HG02943 (cell line): Measurements from ENCODE around the gene MFSD8.
A peak's percentile ranks its signal among the peaks of the same experiment; 100 is the strongest.
"Not testable (repeated sequence)": the region's sequence is repeated elsewhere in the genome, so short reads cannot be mapped to it uniquely, and the experiment has no call there.

ENCODE experiments used
- ATAC-seq: cut with Tn5 transposase; IDR thresholded peaks from one replicate; pipeline ENCODE4 v1.9.1; 2021; ENCODE audit warnings: mild to moderate bottlenecking, low read depth, moderate library complexity; ENCODE audit not compliant: unreplicated experiment

MFSD8 gene

DNA sequence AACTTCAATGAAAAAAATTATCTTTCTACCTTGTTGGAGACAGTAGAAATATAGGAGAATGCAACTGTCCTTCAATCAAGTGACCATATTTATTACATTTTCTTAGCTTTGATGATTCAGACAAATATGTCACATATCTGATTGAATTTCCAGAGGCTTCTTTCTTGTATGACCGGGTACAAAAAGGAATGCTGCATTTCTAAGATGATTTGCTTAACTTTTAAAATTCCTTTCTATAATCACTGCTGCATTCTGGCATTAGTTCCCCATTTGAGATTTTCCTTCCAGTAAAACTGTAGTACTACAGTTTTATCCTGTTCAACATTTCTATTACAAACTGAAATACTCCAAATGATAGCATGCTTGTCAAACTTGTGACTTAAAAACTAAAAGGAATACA, 5.2 kb downstream of the MFSD8 start:
- ATAC-seq, result no peak

DNA sequence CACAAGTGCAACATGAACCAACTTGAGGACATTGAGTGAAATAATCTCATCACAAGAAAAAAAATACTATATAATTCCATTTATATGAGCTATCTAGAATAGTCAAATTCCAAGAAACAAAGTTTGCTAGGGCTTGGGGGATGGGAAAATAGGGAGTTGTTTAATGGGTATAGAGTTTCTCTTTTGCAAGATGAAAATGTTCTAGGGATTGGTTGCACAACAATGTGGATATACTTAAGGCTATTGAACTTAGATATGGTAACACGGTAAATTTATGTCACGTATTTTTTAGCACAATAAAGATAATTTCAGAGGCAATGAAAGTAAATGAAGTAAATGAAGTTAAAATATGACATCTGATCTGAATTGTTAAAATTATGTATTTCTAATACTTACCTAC, 7.9 kb downstream of the MFSD8 start:
- ATAC-seq, result no peak

DNA sequence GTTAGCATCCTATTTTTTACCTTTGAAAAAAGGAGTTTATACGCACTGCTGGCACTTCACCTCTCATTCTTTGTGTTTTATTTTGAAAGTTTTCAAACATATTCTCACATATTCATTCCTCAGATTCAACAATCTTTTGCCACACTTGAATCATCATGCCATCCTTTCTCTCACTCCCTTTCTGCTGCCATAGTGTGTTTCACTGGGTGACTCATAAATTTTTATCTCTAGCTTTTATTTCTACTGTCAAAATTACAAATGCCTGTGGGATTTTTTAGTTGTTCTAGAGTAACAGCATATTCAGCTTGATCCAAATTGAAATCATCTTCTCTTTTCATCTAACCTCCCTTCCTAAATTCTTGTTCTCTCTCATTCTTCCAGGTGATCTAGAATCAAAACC, 28.0 kb downstream of the MFSD8 start:
- ATAC-seq, result no peak

DNA sequence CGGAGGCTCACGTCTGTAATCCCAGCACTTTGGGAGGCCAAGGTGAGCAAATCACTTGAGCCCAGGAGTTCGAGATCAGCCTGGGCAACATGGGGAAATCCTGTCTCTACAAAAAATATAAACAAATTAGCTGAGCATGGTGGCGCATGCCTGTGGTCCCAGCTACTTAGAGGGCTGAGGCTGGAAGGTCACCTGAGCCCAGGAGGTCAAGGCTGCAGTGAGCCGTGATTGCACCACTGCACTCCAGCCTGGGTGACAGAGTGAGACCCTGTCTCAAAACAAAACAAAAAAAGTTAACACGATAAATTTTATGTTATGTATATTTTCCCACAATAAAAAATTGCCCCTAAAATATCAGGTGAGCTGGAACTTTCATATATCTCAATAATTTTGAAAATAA, 33.1 kb downstream of the MFSD8 start:
- ATAC-seq, result not testable (repeated sequence)

DNA sequence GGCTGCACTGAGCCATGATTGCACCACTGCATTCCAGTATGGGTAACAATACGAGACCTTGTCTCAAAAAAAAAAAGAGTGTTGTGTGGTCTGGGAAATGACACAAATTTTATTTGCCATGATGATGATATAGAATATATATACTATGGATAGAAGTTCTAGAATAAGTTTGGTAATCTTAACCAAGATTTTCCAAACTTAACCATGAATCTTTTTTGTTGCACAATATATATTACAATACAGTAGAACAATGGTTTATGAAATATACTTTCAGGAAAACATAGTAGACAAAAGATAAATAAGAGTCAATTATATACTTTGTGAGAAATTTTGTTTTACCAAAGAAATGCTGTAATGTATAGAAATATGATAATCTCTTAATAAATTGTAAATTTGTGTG, 34.8 kb downstream of the MFSD8 start:
- no peak for ATAC-seq

DNA sequence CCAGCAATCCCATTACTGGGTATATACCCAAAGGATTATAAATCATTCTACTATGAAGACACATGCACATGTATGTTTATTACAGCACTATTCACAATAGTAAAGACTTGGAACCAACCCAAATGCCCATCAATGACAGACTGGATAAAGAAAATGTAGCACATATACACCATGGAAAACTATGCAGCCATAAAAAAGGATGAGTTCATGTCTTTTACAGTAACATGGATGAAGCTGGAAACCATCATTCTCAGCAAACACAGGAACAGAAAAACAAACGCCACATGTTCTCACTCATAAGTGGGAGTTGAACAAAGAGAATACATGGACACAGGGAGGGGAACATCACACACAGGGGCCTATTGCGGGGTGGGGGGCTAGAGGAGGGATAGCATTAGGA, 39.3 kb downstream of the MFSD8 start:
- not testable (repeated sequence) for ATAC-seq

DNA sequence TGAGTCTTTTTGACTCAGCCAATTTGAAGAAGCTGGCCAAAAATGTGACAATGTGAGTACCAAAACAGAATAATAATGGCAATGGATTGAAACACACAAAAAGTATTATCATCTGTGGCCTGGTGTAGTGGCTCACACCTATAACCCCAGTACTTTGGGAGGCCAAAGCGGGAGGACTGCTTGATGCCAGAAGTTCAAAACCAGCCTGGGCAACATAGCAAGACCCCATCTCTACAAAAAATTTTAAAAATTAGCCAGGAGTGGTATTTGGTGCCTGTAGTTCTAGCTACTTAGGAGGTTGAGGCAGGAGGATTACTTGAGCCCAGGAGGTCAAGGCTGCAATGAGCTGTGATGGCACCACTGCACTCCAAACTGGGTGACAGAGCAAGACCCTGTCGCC, 42.7 kb downstream of the MFSD8 start:
- ATAC-seq, result no peak

DNA sequence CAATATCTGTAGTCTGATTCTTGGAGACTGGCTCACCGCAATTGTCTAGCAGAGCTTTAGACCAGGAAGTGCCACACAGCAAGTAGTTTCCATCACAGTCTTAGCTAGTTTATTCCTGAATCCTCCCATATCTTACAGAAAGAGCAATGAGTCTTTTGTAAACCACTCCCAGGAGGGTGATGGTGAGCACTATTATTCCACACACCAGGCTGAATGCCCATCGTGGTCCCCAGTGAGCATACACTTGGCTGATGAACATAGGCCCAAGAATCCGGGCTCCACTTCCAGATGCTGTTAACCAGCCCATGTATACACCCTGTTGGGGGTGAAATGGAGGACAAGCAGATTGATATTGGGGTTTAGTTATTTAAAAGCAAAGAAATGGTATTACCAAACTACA, 44.5 kb downstream of the MFSD8 start:
- ATAC-seq, result no peak

DNA sequence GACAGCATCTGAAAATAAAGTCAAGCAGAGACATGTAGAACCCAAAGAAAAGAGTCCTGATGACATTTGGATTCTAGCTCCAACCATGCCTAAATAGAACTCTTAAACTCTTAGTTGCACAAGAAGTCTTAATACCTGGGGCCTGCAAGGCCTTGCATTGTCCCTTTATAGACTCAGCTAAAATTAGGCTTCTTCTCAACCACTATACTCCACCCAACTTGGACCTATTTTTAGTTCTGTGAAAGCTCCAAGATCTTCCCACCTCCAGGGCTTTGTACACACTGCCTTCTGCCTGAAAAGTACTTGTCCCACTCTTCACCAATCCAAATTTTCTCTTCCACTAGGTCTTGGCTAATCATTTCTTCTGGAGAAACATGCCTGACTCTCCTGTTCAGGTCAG, 47.8 kb downstream of the MFSD8 start:
- ATAC-seq, result no peak

DNA sequence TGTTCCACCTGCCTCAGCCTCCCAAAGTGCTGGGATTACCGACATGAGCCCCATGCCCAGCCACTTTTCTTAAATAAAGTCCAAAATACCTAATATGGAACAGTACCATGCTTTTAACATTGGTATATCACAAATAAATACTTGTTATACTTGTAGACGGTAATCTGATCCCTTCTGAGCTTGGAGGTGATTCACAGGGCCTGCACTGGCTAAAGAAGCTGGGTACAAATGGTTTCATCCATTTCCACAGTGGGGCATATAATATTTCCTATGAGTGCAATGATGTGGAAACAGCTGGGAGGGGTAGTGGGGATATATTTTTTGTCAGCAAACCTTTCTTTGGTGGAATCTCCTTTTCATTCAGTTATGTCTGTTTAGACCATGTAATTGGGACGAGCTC, 48.5 kb downstream of the MFSD8 start:
- no peak for ATAC-seq

DNA sequence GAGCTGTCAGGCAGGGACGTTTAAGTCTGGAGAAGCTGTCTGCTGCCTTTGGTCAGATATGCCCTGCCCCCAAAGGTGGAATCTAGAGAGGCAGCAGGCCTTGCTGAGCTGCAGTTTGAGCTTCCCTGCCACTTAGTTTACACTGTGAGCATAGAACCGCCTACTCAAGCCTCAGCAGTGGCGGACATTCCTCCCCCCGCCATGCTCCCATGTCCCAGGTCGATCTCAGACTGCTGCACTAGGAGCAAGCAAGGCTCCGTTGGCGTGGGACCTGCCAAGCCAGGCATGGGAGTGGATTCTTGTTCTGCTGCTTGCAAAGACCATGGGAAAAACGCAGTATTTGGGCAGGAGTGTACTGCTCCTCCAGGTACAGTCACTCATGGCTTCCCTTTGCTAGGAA, 59.9 kb downstream of the MFSD8 start:
- no peak for ATAC-seq

DNA sequence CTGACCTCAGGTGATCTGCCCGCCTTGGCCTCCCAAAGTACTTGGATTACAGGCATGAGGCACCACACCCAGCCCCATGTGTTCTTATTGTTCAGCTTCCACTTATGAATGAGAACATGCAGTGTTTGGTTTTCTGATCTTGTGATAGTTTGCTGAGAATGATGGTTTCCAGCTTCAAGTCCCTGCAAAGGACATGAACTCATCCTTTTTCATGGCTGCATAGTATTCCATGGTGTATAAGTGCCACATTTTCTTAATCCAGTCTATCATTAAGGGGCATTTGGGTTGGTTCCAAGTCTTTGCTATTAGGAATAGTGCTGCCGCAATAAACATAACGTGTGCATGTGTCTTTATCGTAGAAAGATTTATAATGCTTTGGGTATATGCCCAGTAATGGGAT, 65.3 kb downstream of the MFSD8 start:
- not testable (repeated sequence) for ATAC-seq

DNA sequence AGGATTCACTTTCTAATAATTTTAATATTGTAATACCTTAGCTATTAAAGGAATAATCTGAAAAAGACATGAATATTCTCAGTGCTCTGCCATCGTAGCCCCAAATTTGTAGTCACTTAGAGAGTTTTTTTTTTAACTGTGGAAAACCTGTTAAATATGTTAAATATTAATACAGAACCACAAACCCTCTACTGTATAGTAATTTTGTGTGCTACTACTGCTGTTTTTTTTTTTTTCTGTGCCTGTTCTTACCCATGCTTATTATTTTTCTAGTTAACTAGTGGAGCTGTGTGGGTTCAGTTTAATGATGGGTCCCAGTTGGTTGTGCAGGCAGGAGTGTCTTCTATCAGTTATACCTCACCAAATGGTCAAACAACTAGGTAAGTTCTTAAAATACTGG, 68.4 kb downstream of the MFSD8 start:
- no peak for ATAC-seq

DNA sequence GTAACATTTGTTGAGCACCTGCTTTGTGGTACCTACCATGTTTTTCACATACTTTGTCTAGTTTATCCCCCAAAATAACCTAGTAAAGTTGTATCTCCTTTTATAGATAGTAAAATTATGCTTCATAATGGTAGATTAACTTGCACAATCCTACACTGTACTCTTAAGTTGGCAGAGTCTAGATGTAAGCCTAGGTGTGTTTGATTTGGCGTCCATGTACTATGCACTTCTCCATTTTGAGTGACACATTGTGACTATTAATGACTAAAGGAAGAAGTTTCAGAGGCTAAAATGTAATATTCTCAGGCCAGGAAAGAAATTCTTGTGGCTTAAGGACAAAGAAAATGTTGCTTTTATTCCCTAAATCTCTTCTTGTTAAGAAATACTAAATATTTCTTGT, 68.9 kb downstream of the MFSD8 start:
- no peak for ATAC-seq

DNA sequence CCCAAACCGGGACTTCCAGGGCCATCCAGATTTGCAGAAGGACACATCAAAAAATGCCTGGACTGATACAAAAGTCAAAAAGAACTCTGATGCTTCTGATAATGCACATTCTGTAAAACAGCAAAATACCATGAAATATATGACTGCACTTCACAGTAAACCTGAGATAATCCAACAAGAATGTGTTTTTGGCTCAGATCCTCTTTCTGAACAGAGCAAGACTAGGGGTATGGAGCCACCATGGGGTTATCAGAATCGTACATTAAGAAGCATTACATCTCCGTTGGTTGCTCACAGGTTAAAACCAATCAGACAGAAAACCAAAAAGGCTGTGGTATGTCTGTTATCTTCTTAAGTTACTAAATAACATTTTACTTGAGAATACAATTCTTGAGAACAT, 75.1 kb downstream of the MFSD8 start:
- no peak for ATAC-seq

DNA sequence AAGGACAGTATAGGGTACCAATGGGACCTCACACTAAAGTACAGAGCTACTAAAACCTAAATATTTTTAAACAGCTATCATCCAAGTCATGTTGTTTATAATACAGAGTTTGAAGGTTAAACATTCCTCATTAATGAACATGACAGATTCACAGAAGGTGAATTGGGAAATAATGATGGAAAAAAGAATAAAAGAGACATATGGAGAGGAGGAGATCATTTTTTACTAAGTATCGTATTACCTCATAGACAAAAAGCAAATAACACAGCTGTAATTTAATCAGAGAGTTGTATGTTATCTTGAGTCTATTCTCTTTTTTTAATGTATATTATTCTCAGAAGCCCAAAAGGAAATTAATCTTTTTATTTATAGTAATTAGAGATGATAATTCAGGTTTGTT, 76.4 kb downstream of the MFSD8 start:
- ATAC-seq, result no peak

DNA sequence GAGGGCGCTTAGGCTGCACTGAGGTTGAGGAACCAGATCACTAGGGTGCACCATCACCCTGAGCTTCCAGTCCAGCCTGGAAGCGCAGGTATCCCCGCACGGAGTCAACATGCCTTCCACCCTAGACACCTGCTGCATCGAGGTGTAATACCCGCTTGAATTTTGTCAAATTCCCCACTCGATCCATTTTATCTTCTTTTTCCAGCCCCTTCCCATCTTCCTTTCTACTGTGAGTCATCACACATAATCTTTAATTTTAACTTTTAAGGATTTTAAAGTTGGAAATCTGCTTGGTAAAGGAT, 83.5 kb downstream of the MFSD8 start:
- ATAC-seq, result peak; percentile 37

DNA sequence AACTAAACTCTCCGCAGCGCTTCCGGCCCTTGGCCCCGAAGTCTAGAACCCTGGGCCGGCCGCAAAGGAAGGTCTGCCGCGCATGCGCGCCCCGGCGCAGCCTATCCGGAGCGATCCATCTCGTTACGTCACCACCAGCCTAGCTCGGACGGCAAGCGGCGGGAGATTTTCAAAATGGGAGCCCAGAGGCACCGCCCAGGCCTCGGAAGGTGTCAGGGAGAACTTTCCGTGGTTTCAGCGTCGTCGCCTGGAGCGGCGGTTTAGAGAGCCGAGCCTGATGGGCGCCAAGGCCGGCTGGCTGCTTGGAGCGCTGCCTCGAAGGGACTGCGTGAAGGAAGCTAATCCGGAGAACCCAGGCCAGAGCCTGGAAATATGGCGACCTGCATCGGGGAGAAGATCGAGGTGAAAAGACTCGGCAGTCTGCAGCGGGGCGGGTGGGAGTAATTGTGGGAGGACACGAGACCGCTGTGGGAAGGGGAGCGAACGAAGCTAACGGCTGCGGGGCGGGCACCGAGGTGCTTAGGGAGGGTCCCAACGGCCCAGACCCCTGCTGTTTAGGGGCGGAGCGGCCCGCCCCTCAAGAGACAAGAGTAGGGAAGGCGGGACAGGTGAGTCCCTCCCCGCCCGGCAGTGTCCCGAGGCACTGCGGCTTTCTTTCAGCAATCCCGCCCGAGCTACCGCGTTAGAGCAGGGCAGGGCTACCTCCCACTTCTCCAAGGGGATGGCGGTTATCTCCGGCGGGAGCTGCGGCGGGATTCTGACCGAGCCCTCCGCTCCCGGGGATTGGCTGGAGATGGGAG, 84.0 kb downstream of the MFSD8 start, which contains the start of gene PLK4:
Gene PLK4 (plus strand): TSS at position 131 of the 800 bp plus-strand sequence. CDS start 242 bp downstream, at position 373.
- ATAC-seq, result peak; percentile 90

DNA sequence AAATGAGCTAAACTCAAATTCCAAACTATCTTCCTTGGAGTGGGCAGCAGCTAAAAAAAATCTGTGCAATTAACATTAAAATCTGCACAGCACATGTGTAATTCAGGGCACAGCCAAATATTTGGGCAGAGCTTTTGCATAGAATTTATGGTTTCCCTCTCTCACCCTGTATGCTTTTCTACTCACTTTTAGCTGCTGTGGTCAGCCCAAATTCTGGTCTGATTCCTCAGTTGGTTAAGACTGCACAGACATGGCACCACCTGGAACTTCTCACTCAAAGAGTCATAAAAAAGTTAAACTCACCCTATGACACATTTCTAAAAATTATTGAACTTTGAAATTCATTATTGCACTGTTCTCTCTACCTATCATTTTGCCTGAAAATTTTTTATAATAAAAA, 89.2 kb downstream of the MFSD8 start:
- no peak for ATAC-seq

DNA sequence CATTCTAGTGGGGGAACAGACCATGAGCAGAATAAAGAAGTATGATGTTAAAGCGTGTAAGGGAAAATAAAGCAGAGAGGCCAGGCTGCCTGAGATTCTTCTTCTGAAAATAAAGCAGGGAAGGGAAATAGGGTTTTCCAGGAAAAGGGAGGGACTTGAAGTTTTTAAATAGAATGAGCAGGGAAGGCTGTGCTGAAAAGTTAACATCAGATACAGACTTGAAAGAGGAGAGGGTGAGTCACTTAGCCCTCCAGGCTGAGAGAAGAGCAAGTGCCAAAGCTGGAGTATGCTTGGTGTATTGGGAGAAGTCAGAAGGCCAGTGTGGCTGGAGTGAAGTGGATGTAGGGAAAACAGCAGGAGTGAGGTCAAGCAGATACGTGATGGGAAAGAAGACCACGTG, 94.3 kb downstream of the MFSD8 start:
- ATAC-seq, result no peak

DNA sequence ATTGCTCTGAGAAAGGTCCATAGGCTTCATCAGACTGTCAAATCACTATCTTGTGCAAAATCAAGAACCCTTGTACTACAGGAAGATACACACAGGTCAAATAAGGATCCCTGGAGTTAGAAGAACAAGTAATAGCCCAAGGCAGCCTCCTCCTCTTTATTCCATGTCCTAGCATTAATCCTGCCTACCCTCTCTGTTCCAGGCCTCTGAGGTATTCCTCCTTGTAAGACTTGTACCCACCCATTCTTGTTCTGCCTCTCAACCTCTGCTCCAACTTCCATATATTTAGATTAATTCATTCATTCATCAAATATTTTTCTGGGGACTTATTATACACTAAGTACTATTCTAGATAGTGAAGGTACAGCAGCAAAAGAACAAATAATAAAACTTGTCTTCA, 94.7 kb downstream of the MFSD8 start:
- ATAC-seq, result no peak

DNA sequence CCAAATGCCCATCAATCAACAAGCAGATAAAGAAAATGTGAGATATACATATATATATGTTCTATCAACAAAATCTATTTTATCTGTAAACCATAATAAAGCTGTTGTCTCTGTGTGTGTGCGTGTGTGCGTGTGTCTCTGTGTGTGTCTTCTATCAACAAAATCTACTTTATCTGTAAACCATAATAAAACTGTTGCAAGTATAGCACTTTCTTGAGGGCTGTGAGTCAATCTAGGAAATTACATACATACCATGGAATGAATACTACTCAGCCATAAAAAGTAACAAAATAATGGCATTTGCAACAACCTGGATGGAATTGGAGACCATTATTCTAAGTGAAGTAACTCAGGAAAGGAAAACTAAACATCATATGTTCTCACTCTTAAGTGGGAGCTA, 96.8 kb downstream of the MFSD8 start:
- ATAC-seq, result no peak
